GF-D8 (cell line): ENCODE data around the gene KLHL25.
"Not testable (repeated sequence)": the region's sequence is repeated elsewhere in the genome, so short reads cannot be mapped to it uniquely, and the experiment has no call there.

Experiments
- DNase-seq: peaks from one replicate; lab custom pipeline; 2025; lab: John Stamatoyannopoulos, UW

The KLHL25 gene

GRCh38 chr15:85804481-85805170 is 9.9 kb upstream of the KLHL25 start:
- no peak for DNase-seq

- DNase-seq: not testable (repeated sequence)
Measured at GRCh38 chr15:85802617-85803016, 7.9 kb upstream of the KLHL25 start.

GRCh38 chr15:85800478-85801123 is 5.9 kb upstream of the KLHL25 start:
- DNase-seq: no peak

GRCh38 chr15:85796371-85796770 is 1.6 kb upstream of the KLHL25 start:
- not testable (repeated sequence) for DNase-seq

- no peak for DNase-seq
Measured at GRCh38 chr15:85795337-85796305, 896 bp upstream of the KLHL25 start.

- DNase-seq: no peak
Measured at GRCh38 chr15:85793641-85794597, 806 bp downstream of the KLHL25 start.

- DNase-seq: no peak
Measured at GRCh38 chr15:85792912-85793590, 1.7 kb downstream of the KLHL25 start.

GRCh38 chr15:85792102-85792731 is 2.5 kb downstream of the KLHL25 start:
- no peak for DNase-seq

GRCh38 chr15:85789496-85789875 is 5.2 kb downstream of the KLHL25 start:
- DNase-seq: no peak

- no peak for DNase-seq
Measured at GRCh38 chr15:85788771-85789495, 5.8 kb downstream of the KLHL25 start.

GRCh38 chr15:85786781-85787114 is 8.0 kb downstream of the KLHL25 start:
- no peak for DNase-seq

GRCh38 chr15:85785887-85786780 is 8.6 kb downstream of the KLHL25 start:
- DNase-seq: no peak

GRCh38 chr15:85782064-85782463 is 12.7 kb downstream of the KLHL25 start:
- no peak for DNase-seq

- DNase-seq: no peak
Measured at GRCh38 chr15:85781099-85781498, 13.6 kb downstream of the KLHL25 start.

- DNase-seq: no peak
Measured at GRCh38 chr15:85780225-85780985, 14.3 kb downstream of the KLHL25 start.

- DNase-seq: no peak
Measured at GRCh38 chr15:85779249-85779648, 15.5 kb downstream of the KLHL25 start.

- no peak for DNase-seq
Measured at GRCh38 chr15:85778107-85778776, 16.5 kb downstream of the KLHL25 start.
